Measurements from ENCODE around the gene NPHP4.
A peak's percentile ranks its signal among the peaks of the same experiment; 100 is the strongest.

NPHP4 gene

GRCh38 chr1:5989731-5990271, 2.4 kb downstream of the NPHP4 start:
- DNase-seq (ENCODE audit: low spot score) = no peak

- DNase-seq (ENCODE audit: low spot score) = no peak
Measured at GRCh38 chr1:5989286-5989605, 3.0 kb downstream of the NPHP4 start.

DNA sequence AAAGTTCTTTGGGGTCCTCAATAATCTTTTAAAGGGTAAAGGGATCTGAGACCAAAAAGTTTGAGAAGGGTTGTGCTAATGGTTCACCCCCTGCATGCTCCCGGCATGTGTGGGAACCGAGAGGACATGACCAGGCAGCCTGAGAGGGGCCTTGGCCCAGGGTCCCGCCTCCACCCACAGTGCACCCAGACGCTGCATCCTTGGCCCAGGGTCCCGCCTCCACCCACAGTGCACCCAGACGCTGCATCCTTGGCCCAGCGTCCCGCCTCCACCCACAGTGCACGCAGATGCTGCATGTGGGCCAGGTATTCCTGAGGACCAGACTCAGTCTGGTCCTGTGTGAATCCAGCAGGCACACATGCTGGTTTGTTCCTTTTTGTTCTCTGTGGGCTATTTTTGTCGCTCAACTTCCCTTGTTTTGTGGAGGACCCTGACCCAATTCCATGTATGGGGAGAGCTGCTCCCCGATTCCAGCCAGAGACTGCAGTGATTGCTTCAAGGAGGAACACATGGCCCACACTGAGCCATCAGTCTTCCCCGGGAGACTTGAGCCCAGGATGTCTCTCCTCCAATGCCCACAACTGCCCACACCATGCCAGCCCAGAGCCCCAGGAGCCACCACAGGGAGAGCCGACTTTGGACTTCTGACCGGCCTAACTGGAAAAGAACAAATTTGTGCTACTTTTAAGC, 3.5 kb downstream of the NPHP4 start:
- no peak for DNase-seq (ENCODE audit: low spot score)

DNA sequence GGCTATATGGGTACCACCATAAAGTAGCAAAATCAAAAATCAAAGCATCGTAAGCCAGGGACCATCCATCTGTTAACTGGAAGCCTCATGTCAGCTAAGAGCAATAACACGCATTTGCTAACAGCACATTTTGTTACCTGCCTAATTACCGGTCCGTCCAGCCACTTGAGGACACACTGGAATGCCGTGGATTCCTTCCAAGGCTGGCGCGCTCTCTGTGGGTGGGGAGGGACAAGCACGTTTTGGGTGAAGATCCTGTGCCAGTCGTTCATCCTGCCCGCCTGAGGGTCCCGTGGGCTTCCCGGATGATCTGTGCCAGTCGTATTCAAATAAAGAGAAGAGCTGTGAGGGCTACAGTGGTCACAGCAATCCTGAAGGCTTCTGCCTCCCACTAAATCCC, 6.2 kb downstream of the NPHP4 start:
- DNase-seq (ENCODE audit: low spot score) = no peak

DNA sequence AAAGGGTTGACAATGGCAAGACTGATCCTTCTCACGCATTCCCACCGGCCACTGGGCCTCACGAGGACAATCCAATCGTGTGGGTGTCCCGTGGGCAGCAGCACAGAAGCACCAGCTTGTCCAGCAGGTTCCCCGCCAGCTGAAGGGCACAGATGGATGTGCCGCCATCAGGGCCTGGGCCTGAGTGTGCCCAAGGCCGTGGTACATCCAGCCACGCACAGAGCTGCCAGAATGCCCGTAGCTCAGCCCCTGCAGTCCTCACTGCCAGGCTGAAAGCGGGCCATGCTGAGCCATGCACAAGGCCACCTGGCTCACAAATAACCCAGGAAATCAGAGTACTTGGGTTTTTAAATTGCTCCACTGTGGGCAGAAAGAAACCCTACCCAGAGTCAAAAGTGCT, 7.0 kb downstream of the NPHP4 start:
- no peak for DNase-seq (ENCODE audit: low spot score)

- no peak for DNase-seq (ENCODE audit: low spot score)
Measured at GRCh38 chr1:5983361-5984103, 8.7 kb downstream of the NPHP4 start.

- no peak for DNase-seq (ENCODE audit: low spot score)
Measured at GRCh38 chr1:5982868-5983267, 9.4 kb downstream of the NPHP4 start.

- DNase-seq (ENCODE audit: low spot score) = no peak
Measured at GRCh38 chr1:5982276-5982675, 9.9 kb downstream of the NPHP4 start.

GRCh38 chr1:5981009-5981380, 11.2 kb downstream of the NPHP4 start:
- DNase-seq (ENCODE audit: low spot score) = no peak

GRCh38 chr1:5980314-5981008, 11.8 kb downstream of the NPHP4 start:
- DNase-seq (ENCODE audit: low spot score) = no peak

- no peak for DNase-seq (ENCODE audit: low spot score)
Measured at GRCh38 chr1:5979536-5980313, 12.5 kb downstream of the NPHP4 start.

GRCh38 chr1:5978452-5978851, 13.8 kb downstream of the NPHP4 start:
- DNase-seq (ENCODE audit: low spot score) = no peak

DNA sequence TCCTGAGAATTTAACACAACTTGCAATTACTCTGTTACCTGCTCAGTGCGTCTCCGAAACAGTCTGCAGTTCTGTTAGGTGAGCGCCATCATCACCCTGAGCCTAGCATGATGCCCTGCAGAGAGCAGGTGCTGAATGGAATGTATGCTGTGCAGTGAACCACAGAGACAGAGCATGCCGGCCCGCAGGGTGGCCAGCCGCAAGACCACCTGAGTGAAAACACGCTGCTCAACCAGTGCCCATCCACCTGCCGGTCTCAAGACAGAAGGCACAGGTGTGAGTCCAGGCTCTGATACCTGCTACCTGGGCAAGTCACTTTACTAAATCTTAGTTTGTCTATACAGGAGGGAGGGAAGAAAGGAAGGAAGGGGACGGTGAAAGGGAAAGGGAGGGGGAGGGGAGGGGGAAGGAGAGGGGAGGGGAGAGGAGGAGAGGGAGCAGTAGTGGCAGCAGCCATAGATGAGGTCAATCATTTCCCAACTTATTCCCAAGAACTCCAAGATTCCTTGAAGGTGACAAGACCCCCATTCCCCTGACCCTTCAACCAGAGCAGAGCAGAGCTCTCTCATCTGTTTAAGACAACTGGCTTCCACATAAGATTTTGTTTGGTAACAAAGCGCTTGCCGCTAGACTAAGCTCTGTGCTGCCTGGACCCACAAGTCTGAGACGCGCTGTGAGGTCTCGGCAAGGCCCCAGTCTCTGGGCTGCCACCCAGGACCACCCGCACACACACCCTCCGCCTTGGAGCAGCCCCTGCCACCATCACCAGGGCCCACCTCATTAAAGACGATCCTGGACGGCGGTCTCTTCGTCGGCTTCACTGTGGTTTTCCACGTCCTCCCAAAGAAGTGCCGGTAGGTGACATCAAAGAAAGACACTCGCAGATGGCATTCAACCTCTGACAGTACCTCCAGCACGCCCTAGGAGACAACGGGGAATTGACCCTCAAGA, 14.5 kb downstream of the NPHP4 start:
- no peak for DNase-seq (ENCODE audit: low spot score)

- no peak for DNase-seq (ENCODE audit: low spot score)
Measured at GRCh38 chr1:5976726-5977493, 15.3 kb downstream of the NPHP4 start.

DNA sequence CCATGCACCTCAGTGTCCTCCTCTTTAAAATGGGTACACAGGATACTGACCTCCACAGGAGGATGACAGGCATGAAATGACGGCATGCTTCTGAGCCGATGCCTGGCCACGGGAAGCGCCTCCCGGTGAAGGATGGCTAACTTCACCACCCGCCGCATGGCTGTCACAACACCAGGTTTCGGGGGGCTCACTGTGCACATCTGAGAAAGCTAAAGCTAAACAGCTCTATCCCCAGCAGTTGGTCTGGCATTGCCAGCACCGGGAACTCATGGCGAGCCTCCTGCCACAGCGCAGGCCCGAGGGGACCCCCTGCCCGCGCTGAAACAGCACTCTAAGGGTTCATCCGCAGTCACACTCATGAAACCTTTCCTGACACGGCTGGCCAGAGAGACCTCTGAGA, 16.0 kb downstream of the NPHP4 start:
- DNase-seq (ENCODE audit: low spot score) = no peak

GRCh38 chr1:5975133-5975880, 16.9 kb downstream of the NPHP4 start:
- DNase-seq (ENCODE audit: low spot score) = peak; percentile 33

- DNase-seq (ENCODE audit: low spot score) = no peak
Measured at GRCh38 chr1:5974631-5975030, 17.6 kb downstream of the NPHP4 start.

GRCh38 chr1:5973771-5974170, 18.5 kb downstream of the NPHP4 start:
- DNase-seq (ENCODE audit: low spot score) = no peak

DNA sequence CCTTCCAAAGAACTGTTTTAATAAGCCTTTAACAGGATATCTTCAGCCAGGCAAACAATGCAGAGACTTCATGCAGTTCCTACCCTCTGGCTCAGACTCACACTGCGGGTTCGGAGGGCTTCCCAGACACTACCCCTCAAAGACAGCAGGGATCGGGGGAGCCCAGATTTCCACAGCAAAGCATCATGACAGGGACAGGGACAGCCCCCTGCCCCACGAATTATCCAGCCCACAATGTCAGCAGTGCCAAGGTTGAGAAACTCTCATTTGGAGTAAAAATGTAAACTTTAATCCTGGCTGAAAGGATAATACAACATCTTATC, 20.1 kb downstream of the NPHP4 start:
- no peak for DNase-seq (ENCODE audit: low spot score)

Measured in CD4-positive, alpha-beta T cell treated with Interleukin-15 for 4 hours (primary cell).